HEK293 (cell line): ENCODE measurements around the gene POLDIP2.

Experiments
- CTCF ChIA-PET: fragments of 350-600 bp; formaldehyde crosslinking; extraction: SDS; loops from one replicate; lab custom pipeline; 2021; ENCODE audit warnings: antibody characterized with exemption; lab: Yijun Ruan, JAX
- POLR2A ChIA-PET: fragments of 300-600 bp; formaldehyde crosslinking; extraction: SDS; loops from one replicate; lab custom pipeline; 2020; ENCODE audit warnings: antibody characterized with exemption, inconsistent platforms; lab: Yijun Ruan, JAX
- H3K27ac ChIP-seq: fragments of 200-500 bp; sonication (Bioruptor generic); 2 replicates; pipeline ENCODE4 v1.5.1; 2014; ENCODE audit warnings: low read depth, low read length, control low read depth, inconsistent platforms; ENCODE audit errors: extremely low read depth
- H3K36me3 ChIP-seq, 2 experiments: fragments of 200-500 bp in 1 of 2; sonication (Bioruptor generic) in 1 of 2; 1 replicate in 1 of 2; 2 replicates in 1 of 2; pipeline ENCODE4 v1.5.1; 2014 to 2017; ENCODE audit warnings: inconsistent platforms in 2 of 2, low read length in 2 of 2; ENCODE audit not compliant: control insufficient read depth in 2 of 2, insufficient read depth in 1 of 2
- H3K4me1 ChIP-seq: fragments of 200-500 bp; sonication (Bioruptor generic); 2 replicates; pipeline ENCODE4 v1.5.1; 2014; ENCODE audit warnings: mild to moderate bottlenecking, low read length, inconsistent platforms; ENCODE audit not compliant: control insufficient read depth, insufficient read depth
- H3K4me3 ChIP-seq: 2 replicates; pipeline ENCODE4 v1.5.1; 2011; ENCODE audit warnings: low read depth, mild to moderate bottlenecking, control low read depth, low read length, moderate library complexity
- H3K9me3 ChIP-seq: fragments of 200-500 bp; sonication (Bioruptor generic); 2 replicates; pipeline ENCODE4 v1.5.1; 2014; ENCODE audit warnings: low read depth, low read length, inconsistent platforms; ENCODE audit not compliant: control insufficient read depth, insufficient read depth
- ATF2 ChIP-seq: fragments of 450-650 bp; formaldehyde crosslinking; IDR thresholded peaks from 2 replicates; pipeline ENCODE4 v1.5.1; 2016; ENCODE audit warnings: missing biosample characterization, missing genetic modification characterization, low read depth
- BCL11A ChIP-seq: fragments of 450-650 bp; formaldehyde crosslinking; IDR thresholded peaks from 2 replicates; pipeline ENCODE4 v1.5.1; 2016; ENCODE audit warnings: low read depth, missing biosample characterization, missing genetic modification characterization
- GLIS1 ChIP-seq: fragments of 450-650 bp; formaldehyde crosslinking; IDR thresholded peaks from 2 replicates; pipeline ENCODE4 v1.5.1; 2016; ENCODE audit warnings: missing biosample characterization, missing genetic modification characterization
- KLF10 ChIP-seq: fragments of 450-650 bp; IDR thresholded peaks from 2 replicates; pipeline ENCODE4 v1.5.1; 2018; ENCODE audit warnings: missing biosample characterization, mild to moderate bottlenecking, missing genetic modification characterization
- KLF9 ChIP-seq: fragments of 450-650 bp; formaldehyde crosslinking; IDR thresholded peaks from 2 replicates; pipeline ENCODE4 v1.5.1; 2016; ENCODE audit warnings: missing biosample characterization, missing genetic modification characterization, low read depth
- MZF1 ChIP-seq: fragments of 450-650 bp; formaldehyde crosslinking; IDR thresholded peaks from 2 replicates; pipeline ENCODE4 v1.5.1; 2017; ENCODE audit warnings: missing biosample characterization, missing genetic modification characterization, borderline replicate concordance
- TCF7L2 ChIP-seq: IDR thresholded peaks from 2 replicates; pipeline ENCODE4 v1.6.1; 2011; ENCODE audit warnings: low read depth, mild to moderate bottlenecking, inconsistent platforms, low read length, moderate library complexity, borderline replicate concordance
- ZBTB17 ChIP-seq: fragments of 450-650 bp; formaldehyde crosslinking; IDR thresholded peaks from 2 replicates; pipeline ENCODE4 v1.5.1; 2016; ENCODE audit warnings: missing biosample characterization, missing genetic modification characterization
- ZBTB7A ChIP-seq: fragments of 450-650 bp; formaldehyde crosslinking; IDR thresholded peaks from 2 replicates; pipeline ENCODE4 v1.5.1; 2016; ENCODE audit warnings: low read depth, missing biosample characterization, missing genetic modification characterization
- ZNF112 ChIP-seq: fragments of 450-650 bp; formaldehyde crosslinking; IDR thresholded peaks from 2 replicates; pipeline ENCODE4 v1.5.0; 2017; ENCODE audit warnings: missing biosample characterization, missing genetic modification characterization
- ZNF138 ChIP-seq: fragments of 450-650 bp; formaldehyde crosslinking; IDR thresholded peaks from 2 replicates; pipeline ENCODE4 v1.5.1; 2016; ENCODE audit warnings: missing biosample characterization, missing genetic modification characterization, borderline replicate concordance
- ZNF221 ChIP-seq: fragments of 450-650 bp; formaldehyde crosslinking; IDR thresholded peaks from 2 replicates; pipeline ENCODE4 v1.5.1; 2017; ENCODE audit warnings: missing biosample characterization, missing genetic modification characterization, borderline replicate concordance
- ZNF23 ChIP-seq: fragments of 450-650 bp; formaldehyde crosslinking; IDR thresholded peaks from 2 replicates; pipeline ENCODE4 v1.5.1; 2016; ENCODE audit warnings: missing biosample characterization, missing genetic modification characterization, borderline replicate concordance
- ZNF292 ChIP-seq: fragments of 450-650 bp; formaldehyde crosslinking; IDR thresholded peaks from 2 replicates; pipeline ENCODE4 v1.5.1; 2016; ENCODE audit warnings: low read depth, missing biosample characterization, missing genetic modification characterization, borderline replicate concordance
- ZNF350 ChIP-seq: fragments of 450-650 bp; formaldehyde crosslinking; IDR thresholded peaks from 2 replicates; pipeline ENCODE4 v1.5.0; 2017; ENCODE audit warnings: missing biosample characterization, mild to moderate bottlenecking, missing genetic modification characterization
- ZNF398 ChIP-seq: fragments of 450-650 bp; formaldehyde crosslinking; IDR thresholded peaks from 2 replicates; pipeline ENCODE4 v1.5.1; 2017; ENCODE audit warnings: missing biosample characterization, missing genetic modification characterization
- ZNF549 ChIP-seq: fragments of 450-650 bp; IDR thresholded peaks from 2 replicates; pipeline ENCODE4 v1.5.1; 2018; ENCODE audit warnings: missing biosample characterization, missing genetic modification characterization, mild to moderate bottlenecking, inconsistent platforms, moderate library complexity
- ZNF596 ChIP-seq: fragments of 450-650 bp; IDR thresholded peaks from 2 replicates; pipeline ENCODE4 v1.5.0; 2018; ENCODE audit warnings: missing biosample characterization, mild to moderate bottlenecking, missing genetic modification characterization, moderate library complexity
- ZNF626 ChIP-seq: fragments of 450-650 bp; sonication (Bioruptor Pico); formaldehyde crosslinking; IDR thresholded peaks from 2 replicates; pipeline ENCODE4 v1.5.1; 2018; ENCODE audit warnings: missing biosample characterization, missing genetic modification characterization, inconsistent platforms
- ZNF791 ChIP-seq: fragments of 450-650 bp; formaldehyde crosslinking; IDR thresholded peaks from 2 replicates; pipeline ENCODE4 v1.5.1; 2016; ENCODE audit warnings: missing biosample characterization, missing genetic modification characterization
- ZSCAN16 ChIP-seq: fragments of 450-650 bp; formaldehyde crosslinking; IDR thresholded peaks from 2 replicates; pipeline ENCODE4 v1.5.1; 2016; ENCODE audit warnings: missing biosample characterization, missing genetic modification characterization
- TF ChIP-seq, protein P1 (sequence below): fragments of 450-650 bp; formaldehyde crosslinking; IDR thresholded peaks from 2 replicates; pipeline ENCODE4 v1.5.1; 2016; ENCODE audit warnings: missing biosample characterization, missing genetic modification characterization

Gene POLDIP2

GRCh38 chr17:28395426-28395825, 38.1 kb upstream of the POLDIP2 start (continued):
- TF ChIP-seq ZNF398 (tag by site-specific recombination): no peak

DNA sequence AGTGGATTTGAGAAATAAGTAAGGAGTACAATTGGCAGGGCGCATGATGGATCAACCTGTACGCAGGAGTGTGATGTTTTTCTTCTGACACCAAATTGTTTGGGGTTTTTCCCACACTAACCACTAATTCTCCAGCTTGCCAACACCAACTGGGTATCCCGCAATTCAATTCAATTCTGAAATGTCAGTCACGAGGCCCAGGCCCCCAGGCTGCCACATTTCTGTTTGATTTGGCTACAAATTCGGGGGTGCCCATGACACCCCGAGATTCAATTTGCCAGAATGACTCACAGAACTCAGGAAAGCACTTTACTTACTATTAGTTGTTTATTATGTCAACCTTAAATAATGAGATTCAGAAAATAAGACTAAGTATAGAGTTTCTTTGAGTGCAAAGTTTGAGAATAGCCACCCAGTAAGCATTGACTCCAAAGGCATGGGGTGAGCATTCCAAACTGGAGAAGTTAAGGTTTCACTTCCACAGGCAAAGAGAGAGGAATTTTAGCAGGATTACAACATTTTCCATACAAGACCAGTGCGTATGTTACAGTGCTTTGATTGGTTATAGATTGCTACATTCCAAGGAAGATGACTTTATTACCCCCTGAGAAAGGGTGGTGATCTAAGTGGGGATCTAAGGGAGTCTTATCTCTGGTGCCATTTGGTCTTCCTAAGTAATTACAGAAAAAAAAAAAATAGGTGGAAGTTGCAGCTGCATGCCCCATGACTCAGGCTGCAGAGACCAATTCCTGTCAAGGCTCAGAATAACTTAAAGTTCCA, 37.2 kb upstream of the POLDIP2 start:
- peaks cover 31 to 80% of the 10 kb centered on the region in 2 experiments for H3K36me3 ChIP-seq
- no peaks in the 10 kb centered on the region for H3K4me1 ChIP-seq
- H3K27ac ChIP-seq: no peak overlapping the region
- TF ChIP-seq ZNF350 (no peak), KLF10 (no peak), KLF9 (no peak), BCL11A (tag by site-specific recombination) (no peak), ZNF138 (no peak), ZNF626 (tag by site-specific recombination) (no peak), ZNF549 (no peak), ZSCAN16 (tag by site-specific recombination) (no peak), ZNF221 (tag by site-specific recombination) (no peak), MZF1 (tag by site-specific recombination) (no peak), ZNF23 (no peak), ZNF292 (tag by site-specific recombination) (no peak)
- TF ChIP-seq, protein P1, sequence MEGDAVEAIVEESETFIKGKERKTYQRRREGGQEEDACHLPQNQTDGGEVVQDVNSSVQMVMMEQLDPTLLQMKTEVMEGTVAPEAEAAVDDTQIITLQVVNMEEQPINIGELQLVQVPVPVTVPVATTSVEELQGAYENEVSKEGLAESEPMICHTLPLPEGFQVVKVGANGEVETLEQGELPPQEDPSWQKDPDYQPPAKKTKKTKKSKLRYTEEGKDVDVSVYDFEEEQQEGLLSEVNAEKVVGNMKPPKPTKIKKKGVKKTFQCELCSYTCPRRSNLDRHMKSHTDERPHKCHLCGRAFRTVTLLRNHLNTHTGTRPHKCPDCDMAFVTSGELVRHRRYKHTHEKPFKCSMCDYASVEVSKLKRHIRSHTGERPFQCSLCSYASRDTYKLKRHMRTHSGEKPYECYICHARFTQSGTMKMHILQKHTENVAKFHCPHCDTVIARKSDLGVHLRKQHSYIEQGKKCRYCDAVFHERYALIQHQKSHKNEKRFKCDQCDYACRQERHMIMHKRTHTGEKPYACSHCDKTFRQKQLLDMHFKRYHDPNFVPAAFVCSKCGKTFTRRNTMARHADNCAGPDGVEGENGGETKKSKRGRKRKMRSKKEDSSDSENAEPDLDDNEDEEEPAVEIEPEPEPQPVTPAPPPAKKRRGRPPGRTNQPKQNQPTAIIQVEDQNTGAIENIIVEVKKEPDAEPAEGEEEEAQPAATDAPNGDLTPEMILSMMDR (tag by site-specific recombination): no peak
- ChIA-PET CTCF (interaction anchor here (0.6 to 1.0 kb wide), 3 partner anchors 13 to 22 kb away, joined by 3 to 4 read pairs (median 3); no protein-coding TSS in a partner anchor), POLR2A (interaction anchor here (0.6 to 1.7 kb wide), 5 partner anchors 11 to 337 kb away, joined by 3 to 9 read pairs (median 3); partner anchors contain the start of genes IFT20, POLDIP2 and TNFAIP1)
- no peaks in the 10 kb centered on the region for H3K9me3 ChIP-seq
- no peak overlapping the region for H3K4me3 ChIP-seq

GRCh38 chr17:28392491-28392890, 35.2 kb upstream of the POLDIP2 start:
- TF ChIP-seq ZNF791 (no peak), GLIS1 (tag by site-specific recombination) (no peak), ATF2 (tag by site-specific recombination) (no peak), ZNF112 (no peak), ZNF596 (tag by site-specific recombination) (no peak), ZBTB7A (no peak), TCF7L2 (no peak), ZBTB17 (no peak)
- peaks cover 42 to 78% of the 10 kb centered on the region in 2 experiments for H3K36me3 ChIP-seq
- no peaks in the 10 kb centered on the region for H3K9me3 ChIP-seq
- ChIA-PET POLR2A (no interaction called here), CTCF (no interaction called here)
- H3K4me3 ChIP-seq: no peak overlapping the region
- H3K4me1 ChIP-seq: no peaks in the 10 kb centered on the region
- H3K27ac ChIP-seq: no peak overlapping the region
